Activated CD4-positive, alpha-beta T cell treated with anti-CD3 and anti-CD28 coated beads, Interleukin-2, amount 50 U/mL, for 48 hours (primary cell): Measurements from ENCODE around the gene SLC12A1.

ENCODE experiments used
- DNase-seq, 2 experiments: peaks; one replicate each; pipeline ENCODE4 v3.0.0-alpha.2; 2020

The SLC12A1 gene

GRCh38 chr15:48244921-48245320 lies 38.8 kb downstream of the SLC12A1 start:
- no peak for DNase-seq

GRCh38 chr15:48248414-48248813 lies 42.3 kb downstream of the SLC12A1 start:
- DNase-seq = no peak

- DNase-seq = peak; percentile 2 to 4
These were observed 44.6 kb downstream of the SLC12A1 start for GRCh38 chr15:48250640-48251076.

- no peak for DNase-seq
These were observed 47.1 kb downstream of the SLC12A1 start for GRCh38 chr15:48253172-48253571.

GRCh38 chr15:48265135-48265534 lies 59.0 kb downstream of the SLC12A1 start:
- no peak for DNase-seq

GRCh38 chr15:48266024-48266689 lies 60.1 kb downstream of the SLC12A1 start:
- no peak for DNase-seq

GRCh38 chr15:48267766-48268165 lies 61.7 kb downstream of the SLC12A1 start:
- no peak for DNase-seq

- DNase-seq = no peak
These were observed 66.9 kb downstream of the SLC12A1 start for GRCh38 chr15:48273049-48273448.

- no peak for DNase-seq
These were observed 72.6 kb downstream of the SLC12A1 start for GRCh38 chr15:48278666-48279065.

- no peak for DNase-seq
These were observed 73.5 kb downstream of the SLC12A1 start for GRCh38 chr15:48279608-48280007.

- no peak for DNase-seq
These were observed 75.6 kb downstream of the SLC12A1 start for GRCh38 chr15:48281674-48282073.

GRCh38 chr15:48282216-48282615 lies 76.1 kb downstream of the SLC12A1 start:
- no peak for DNase-seq

GRCh38 chr15:48283396-48284145 lies 77.5 kb downstream of the SLC12A1 start:
- no peak for DNase-seq

- DNase-seq = peak; percentile 9 to 38
These were observed 79.5 kb downstream of the SLC12A1 start for GRCh38 chr15:48285329-48286214.

- no peak for DNase-seq
These were observed 83.5 kb downstream of the SLC12A1 start for GRCh38 chr15:48289628-48290027.

- DNase-seq = no peak
These were observed 86.4 kb downstream of the SLC12A1 start for GRCh38 chr15:48292458-48292857.

- no peak for DNase-seq
These were observed 91.6 kb downstream of the SLC12A1 start for GRCh38 chr15:48297668-48298067.

- DNase-seq = no peak
These were observed 92.8 kb downstream of the SLC12A1 start for GRCh38 chr15:48298914-48299313.

- no peak for DNase-seq
These were observed 93.9 kb downstream of the SLC12A1 start for GRCh38 chr15:48300038-48300437.

GRCh38 chr15:48304398-48304797 lies 98.3 kb downstream of the SLC12A1 start:
- no peak for DNase-seq

GRCh38 chr15:48306639-48307038 lies 100.5 kb downstream of the SLC12A1 start:
- DNase-seq = no peak

- DNase-seq = no peak
These were observed 101.5 kb downstream of the SLC12A1 start for GRCh38 chr15:48307586-48307985.

- no peak for DNase-seq
These were observed 103.6 kb downstream of the SLC12A1 start for GRCh38 chr15:48309740-48310139.
